Keratinocyte (primary cell): ENCODE measurements around the gene PTPN4. TPM values are rescaled to one million over a fixed set of nuclear protein-coding genes. Genes with fewer than 3 reads are reported as not detected.

ENCODE experiments used
- DNase-seq: peaks from one replicate; pipeline ENCODE4 v3.0.0-alpha.2; 2011; ENCODE audit warnings: low read depth, missing footprints, low spot score
- FAIRE-seq: peaks from 2 replicates; lab custom pipeline; 2011; peaks lifted over from hg19 to GRCh38; lab: Jason Lieb, UNC
- H2AFZ ChIP-seq: 2 replicates; pipeline ENCODE4 v1.6.0; 2012; ENCODE audit warnings: low read length, control low read depth, inconsistent platforms; ENCODE audit not compliant: control insufficient read depth
- H3K27ac ChIP-seq: 2 replicates; pipeline ENCODE4 v1.5.1; 2011; ENCODE audit warnings: low read length; ENCODE audit not compliant: control insufficient read depth, insufficient read depth
- H3K27me3 ChIP-seq: 3 replicates; pipeline ENCODE4 v1.6.0; 2011; ENCODE audit warnings: low read length; ENCODE audit not compliant: control insufficient read depth, insufficient read depth; ENCODE audit errors: extremely low read depth
- H3K36me3 ChIP-seq, 2 experiments: 2 replicates in 1 of 2; 3 replicates in 1 of 2; pipeline ENCODE4 v1.5.1; 2011; ENCODE audit warnings: low read length in 2 of 2, mild to moderate bottlenecking in 1 of 2; ENCODE audit not compliant: control insufficient read depth in 2 of 2, insufficient read depth in 2 of 2; ENCODE audit errors: extremely low read depth in 1 of 2
- H3K4me1 ChIP-seq: 3 replicates; pipeline ENCODE4 v1.5.1; 2011; ENCODE audit warnings: low read length; ENCODE audit not compliant: control insufficient read depth, insufficient read depth; ENCODE audit errors: extremely low read depth
- H3K4me2 ChIP-seq: 3 replicates; pipeline ENCODE4 v1.6.0; 2011; ENCODE audit warnings: low read depth, low read length; ENCODE audit not compliant: control insufficient read depth, insufficient read depth; ENCODE audit errors: extremely low read depth
- H3K4me3 ChIP-seq, 3 experiments: fragments of 200-600 bp in 1 of 3; sonication (generic) in 1 of 3; 2 replicates in 2 of 3; 3 replicates in 1 of 3; pipeline ENCODE4 v1.5.1; 2011 to 2016; ENCODE audit warnings: low read length in 3 of 3, mild to moderate bottlenecking in 3 of 3, control low read depth in 2 of 3, inconsistent platforms in 1 of 3, low read depth in 1 of 3, mixed read lengths in 1 of 3, mixed run types in 1 of 3, moderate library complexity in 1 of 3; ENCODE audit not compliant: control insufficient read depth in 2 of 3, insufficient read depth in 2 of 3; ENCODE audit errors: extremely low read depth in 1 of 3
- H3K79me2 ChIP-seq: 2 replicates; pipeline ENCODE4 v1.6.0; 2012; ENCODE audit warnings: low read length; ENCODE audit not compliant: control insufficient read depth, insufficient read depth
- H3K9ac ChIP-seq: 3 replicates; pipeline ENCODE4 v1.6.0; 2011; ENCODE audit warnings: low read length; ENCODE audit not compliant: control insufficient read depth, insufficient read depth; ENCODE audit errors: extremely low read depth
- H3K9me1 ChIP-seq: 3 replicates; pipeline ENCODE4 v1.6.0; 2011; ENCODE audit warnings: low read length; ENCODE audit not compliant: control insufficient read depth, insufficient read depth; ENCODE audit errors: extremely low read depth
- H3K9me3 ChIP-seq: 2 replicates; pipeline ENCODE4 v1.5.1; 2012; ENCODE audit warnings: low read depth, low read length; ENCODE audit not compliant: control insufficient read depth
- H4K20me1 ChIP-seq: 3 replicates; pipeline ENCODE4 v1.6.0; 2011; ENCODE audit warnings: low read length; ENCODE audit not compliant: control insufficient read depth, insufficient read depth; ENCODE audit errors: extremely low read depth
- CTCF ChIP-seq, 3 experiments: IDR thresholded peaks in 1 of 3; conservative IDR thresholded peaks in 1 of 3; optimal IDR thresholded peaks in 1 of 3; 2 replicates in 2 of 3; 3 replicates in 1 of 3; pipeline versions ENCODE3 to v1.5.1; 2011; ENCODE audit warnings: low read length in 3 of 3, mild to moderate bottlenecking in 3 of 3, moderate library complexity in 2 of 3, control low read depth in 1 of 3, inconsistent platforms in 1 of 3; ENCODE audit not compliant: insufficient read depth in 2 of 3; ENCODE audit errors: extremely low read depth in 1 of 3
- EZH2 ChIP-seq: IDR thresholded peaks from one replicate; pipeline ENCODE4 v1.6.1; 2012; ENCODE audit warnings: inconsistent platforms, mild to moderate bottlenecking, low read length, moderate library complexity
- dilution Hi-C: fragments of 300-500 bp; cut with MboI; formaldehyde crosslinking; loops from one replicate; pipeline ENCODE4 v1.7.0; 2020; ENCODE audit warnings: low sequenced_read_pairs; ENCODE audit not compliant: extremely low pct_ligation_motif_present
- polyA plus RNA-seq, 5 experiments: library from polyadenylated mRNA; depleted of rRNA in 3 of 5; stranded (reverse) in 3 of 5; stranded (forward) in 1 of 5; unstranded in 1 of 5; fragments of >200 nt; gene quantifications; 1 replicate in 1 of 5; 2 replicates in 3 of 5; 3 replicates in 1 of 5; pipeline versions ENCODE4 v1.2.1 to v1.2.3, GENCODE V29; 2011 to 2012; ENCODE audit warnings: missing spikeins in 2 of 5, low read depth in 1 of 5, low replicate concordance in 1 of 5

Gene PTPN4
- polyA plus RNA-seq, 1 donor (not counting 4 experiments of a cell fraction or from before 2014, with no cell fraction given) = 20.6 TPM

DNA sequence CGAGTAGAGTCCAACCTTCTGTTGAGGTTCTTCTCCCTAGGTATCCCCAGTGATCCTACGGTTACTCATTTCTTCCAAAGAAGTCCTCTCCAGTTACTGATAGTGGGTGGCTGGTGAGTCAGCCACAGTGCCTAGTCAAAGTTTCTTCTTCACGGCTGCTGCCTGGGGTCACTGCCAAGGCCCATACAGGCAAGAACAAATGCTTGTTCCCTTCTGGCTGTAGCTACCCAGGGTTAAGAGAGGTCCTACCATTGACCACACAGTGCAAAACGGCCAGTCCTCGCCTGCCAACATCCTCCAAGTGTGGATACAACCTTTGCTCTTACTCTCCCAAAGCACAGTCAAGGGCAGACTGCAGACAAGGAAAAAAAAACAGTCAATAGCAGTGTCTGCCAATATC, 2.9 kb upstream of the PTPN4 start:
- dilution Hi-C loops = no loop called here
- Histone ChIP-seq H3K27me3 (no peaks in the 10 kb centered on the region), H4K20me1 (no peaks in the 10 kb centered on the region), H3K79me2 (peaks cover 16% of the 10 kb centered on the region), H3K36me3 (no peaks in the 10 kb centered on the region), H3K9me1 (no peaks in the 10 kb centered on the region), H3K9me3 (no peaks in the 10 kb centered on the region), H2AFZ (no peak overlapping the region), H3K4me1 (peaks cover 24% of the 10 kb centered on the region), H3K27ac (no peak overlapping the region), H3K4me3 (no peak overlapping the region), H3K4me2 (peak overlapping the region; percentile 20), H3K9ac (no peak overlapping the region)
- no peak for TF ChIP-seq EZH2
- no peak for TF ChIP-seq CTCF (optimal IDR thresholded peaks at IDR 0.05 in 1 of 3, IDR thresholded peaks at IDR 0.05 in 1 of 3, conservative IDR thresholded peaks at IDR 0.05 in 1 of 3; ENCODE audit: extremely low read depth in 1 of 3, insufficient read depth in 2 of 3, low read length in 3 of 3)
- DNase-seq = peak; percentile 52
- peak; percentile 29 for FAIRE-seq

DNA sequence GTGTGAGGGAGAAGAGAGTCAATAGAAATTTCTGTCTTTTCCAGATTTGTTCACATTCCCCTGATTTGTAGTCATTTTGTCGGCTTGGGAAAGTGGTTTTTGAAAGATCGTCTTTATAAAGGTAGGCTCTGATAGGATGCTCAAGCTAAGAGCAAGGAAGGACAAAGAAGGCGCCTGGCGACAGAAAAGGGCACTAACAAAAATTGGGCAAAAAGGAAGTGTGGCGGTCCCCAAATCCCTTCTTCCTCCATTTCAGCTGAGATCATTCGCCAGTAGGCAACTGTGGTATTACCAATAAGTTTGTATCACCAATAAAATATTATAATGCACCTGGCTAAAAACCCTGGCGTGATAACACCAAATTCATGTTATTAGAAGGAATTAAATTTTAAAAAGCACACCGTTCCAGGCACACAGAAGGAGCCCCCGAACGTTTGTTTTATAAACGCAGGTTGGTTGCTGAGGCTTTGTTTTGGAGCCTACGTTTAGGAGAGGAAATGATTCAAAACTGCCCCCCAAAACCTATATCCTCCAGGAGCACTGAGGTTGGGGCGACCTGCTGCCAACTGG, 756 bp upstream of the PTPN4 start:
- peak overlapping the region; percentile 24 for H3K27ac ChIP-seq
- H3K27me3 ChIP-seq = no peaks in the 10 kb centered on the region
- H3K4me1 ChIP-seq = peaks cover 28% of the 10 kb centered on the region
- H3K4me2 ChIP-seq = peak overlapping the region; percentile 42
- no peaks in the 10 kb centered on the region for H3K9me1 ChIP-seq
- H3K79me2 ChIP-seq = peaks cover 38% of the 10 kb centered on the region
- TF ChIP-seq CTCF (optimal IDR thresholded peaks at IDR 0.05 in 1 of 3, IDR thresholded peaks at IDR 0.05 in 1 of 3, conservative IDR thresholded peaks at IDR 0.05 in 1 of 3; ENCODE audit: extremely low read depth in 1 of 3, insufficient read depth in 2 of 3, low read length in 3 of 3) (no peak), EZH2 (no peak)
- peak overlapping the region; percentile 17 to 59 (median 44) for H3K4me3 ChIP-seq
- no peak for DNase-seq
- H4K20me1 ChIP-seq = no peaks in the 10 kb centered on the region
- H3K9ac ChIP-seq = peak overlapping the region; percentile 89
- no peak for FAIRE-seq
- H3K9me3 ChIP-seq = no peaks in the 10 kb centered on the region
- peaks cover 0 to under 1% of the 10 kb centered on the region in 2 experiments for H3K36me3 ChIP-seq
- dilution Hi-C loops = no loop called here
- peak overlapping the region; percentile 49 for H2AFZ ChIP-seq
